Activated T-cell treated with anti-CD3 and anti-CD28 coated beads, Interleukin-2, amount 50 U/mL, for 72 hours (primary cell): ENCODE data around the gene PNLIP. TPM values are rescaled to one million over a fixed set of nuclear protein-coding genes. Genes with fewer than 3 reads are reported as not detected.

Source experiments
- ATAC-seq, 2 donors: fragments of 150-1000 bp; cut with Tn5 transposase; replicated peaks in 1 of 2; 2 replicates each; pipeline ENCODE4 v1.10.0; 2021; ENCODE audit warnings: moderate library complexity in 2 of 2, mild to moderate bottlenecking in 1 of 2
- DNase-seq, 2 donors: peaks; one replicate each; pipeline ENCODE4 v3.0.0; 2021 to 2022; ENCODE audit warnings: mixed read lengths in 1 of 2
- H3K27ac Mint-ChIP-seq: one replicate; pipeline ENCODE4 v1.8.0; 2022; ENCODE audit warnings: mild to moderate bottlenecking, moderate library complexity, mixed read lengths
- H3K27me3 Mint-ChIP-seq: one replicate; pipeline ENCODE4 v1.8.0; 2022; ENCODE audit warnings: low read depth, mixed read lengths
- H3K36me3 Mint-ChIP-seq, 2 donors: one replicate each; pipeline ENCODE4 v1.8.0; 2022; ENCODE audit warnings: mixed read lengths in 2 of 2, mild to moderate bottlenecking in 1 of 2; ENCODE audit not compliant: insufficient read depth in 2 of 2
- H3K4me1 Mint-ChIP-seq: one replicate; pipeline ENCODE4 v1.8.0; 2022; ENCODE audit warnings: low read depth, mixed read lengths
- H3K4me3 Mint-ChIP-seq, 2 donors: one replicate each; pipeline ENCODE4 v1.8.0; 2022; ENCODE audit warnings: mild to moderate bottlenecking in 2 of 2, mixed read lengths in 2 of 2, moderate library complexity in 2 of 2
- H3K9me3 Mint-ChIP-seq, 2 donors: one replicate each; pipeline ENCODE4 v1.8.0; 2022; ENCODE audit warnings: mixed read lengths in 2 of 2
- total RNA-seq, 2 donors: library from RNA; stranded (reverse); gene quantifications; one replicate each; pipeline ENCODE4 v1.2.3, GENCODE V29; 2022

The PNLIP gene
- total RNA-seq, 2 donors from 2014 or later = not detected

DNA sequence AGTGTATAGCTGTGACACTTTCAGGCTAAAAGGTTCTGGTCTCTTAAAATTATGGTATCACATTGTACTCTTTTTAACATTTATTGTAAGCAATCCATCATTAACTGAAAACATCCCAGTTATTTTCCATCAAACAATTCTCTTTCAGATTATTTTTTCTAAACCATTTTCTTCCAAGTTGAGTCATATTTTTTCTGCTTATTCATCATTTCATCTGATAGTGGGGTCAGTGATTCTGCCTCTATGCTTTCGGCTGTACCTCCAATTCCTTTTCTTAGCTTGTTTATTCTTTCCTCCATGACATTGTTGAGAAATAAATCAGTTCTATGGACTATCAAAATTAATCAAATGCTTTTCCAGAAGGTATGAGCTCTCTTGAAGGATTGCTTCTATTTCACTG lies 609 bp upstream of the PNLIP start:
- Mint-ChIP-seq H3K36me3 (peaks cover 0 to 3% of the 10 kb centered on the region in 2 donors), H3K9me3 (peaks cover under 1 to 5% of the 10 kb centered on the region in 2 donors), H3K27me3 (no peaks in the 10 kb centered on the region), H3K4me1 (no peaks in the 10 kb centered on the region), H3K27ac (no peak overlapping the region), H3K4me3 (no peak overlapping the region)
- DNase-seq (no peak), ATAC-seq (no peak)

DNA sequence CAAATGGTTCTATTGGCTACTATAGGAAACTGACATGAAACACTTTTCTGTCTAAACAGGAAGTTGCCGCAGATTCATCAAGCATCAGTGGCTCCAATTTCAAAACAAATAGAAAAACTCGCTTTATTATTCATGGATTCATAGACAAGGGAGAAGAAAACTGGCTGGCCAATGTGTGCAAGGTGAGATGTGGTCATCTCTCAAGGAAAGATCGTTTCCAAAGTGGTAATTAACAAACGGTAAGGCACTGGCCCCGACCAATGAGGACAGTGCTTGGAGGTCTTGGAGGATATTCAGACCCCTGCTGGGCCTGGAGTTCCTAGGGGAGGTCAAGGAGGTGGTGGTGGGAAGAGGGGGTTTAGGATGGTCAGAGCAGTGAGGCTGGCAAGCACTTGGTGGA lies 2.6 kb downstream of the PNLIP start:
- Mint-ChIP-seq H3K4me1 (no peaks in the 10 kb centered on the region), H3K9me3 (peaks cover 1 to 2% of the 10 kb centered on the region in 2 donors), H3K36me3 (no peaks in the 10 kb centered on the region), H3K4me3 (no peak overlapping the region), H3K27me3 (no peaks in the 10 kb centered on the region), H3K27ac (no peak overlapping the region)
- DNase-seq = no peak
- ATAC-seq = no peak

DNA sequence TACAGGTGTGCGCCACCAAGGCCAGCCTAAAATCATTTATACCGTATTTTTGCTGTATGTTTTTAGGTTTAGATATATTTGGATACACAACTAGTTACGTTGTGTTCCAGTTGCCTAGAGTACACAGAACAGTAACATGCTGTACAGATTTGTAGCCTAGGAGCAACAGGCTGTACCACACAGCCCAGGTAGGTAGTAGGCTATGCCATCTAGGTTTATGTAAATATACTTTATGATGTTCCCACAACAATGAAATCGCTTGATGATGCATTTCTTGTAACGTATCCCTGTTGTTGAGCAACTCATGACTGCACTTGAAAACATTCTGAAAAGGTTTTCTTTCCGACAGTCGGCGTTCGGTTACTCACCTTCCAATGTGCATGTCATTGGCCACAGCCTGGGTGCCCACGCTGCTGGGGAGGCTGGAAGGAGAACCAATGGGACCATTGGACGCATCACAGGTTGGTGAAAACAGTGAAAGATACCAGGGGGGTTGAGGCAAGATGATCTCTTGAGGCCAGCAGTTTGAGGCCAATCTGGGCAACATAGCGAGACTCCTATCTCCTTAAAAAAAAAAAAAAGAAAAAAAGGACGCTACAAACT lies 7.7 kb downstream of the PNLIP start:
- DNase-seq (no peak), ATAC-seq (no peak)
- no peaks in the 10 kb centered on the region for H3K36me3 Mint-ChIP-seq
- no peak overlapping the region for H3K4me3 Mint-ChIP-seq
- no peaks in the 10 kb centered on the region for H3K27me3 Mint-ChIP-seq
- H3K9me3 Mint-ChIP-seq = peaks cover 0 to 1% of the 10 kb centered on the region in 2 donors
- no peak overlapping the region for H3K27ac Mint-ChIP-seq
- H3K4me1 Mint-ChIP-seq = no peaks in the 10 kb centered on the region

DNA sequence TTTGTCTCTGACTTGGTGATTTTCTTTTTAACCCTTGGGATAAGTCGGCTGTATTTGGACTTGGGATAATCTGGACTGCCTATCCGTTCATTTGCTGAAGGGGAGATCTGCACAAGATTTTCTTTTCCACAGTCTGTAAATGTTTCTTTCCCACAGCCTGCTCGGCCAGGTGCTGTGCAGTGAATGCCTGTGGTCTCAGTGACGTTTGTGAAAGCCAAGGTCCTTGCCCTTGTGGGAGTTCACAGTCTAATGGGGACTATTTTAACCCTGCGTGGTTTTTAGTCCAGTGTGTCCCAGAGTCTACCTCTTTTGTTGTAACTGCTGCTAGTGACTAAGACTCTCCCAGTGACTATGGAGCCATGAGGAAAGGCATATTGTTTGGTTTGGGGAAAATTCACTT lies 8.9 kb downstream of the PNLIP start:
- H3K4me3 Mint-ChIP-seq = no peak overlapping the region
- DNase-seq = no peak

DNA sequence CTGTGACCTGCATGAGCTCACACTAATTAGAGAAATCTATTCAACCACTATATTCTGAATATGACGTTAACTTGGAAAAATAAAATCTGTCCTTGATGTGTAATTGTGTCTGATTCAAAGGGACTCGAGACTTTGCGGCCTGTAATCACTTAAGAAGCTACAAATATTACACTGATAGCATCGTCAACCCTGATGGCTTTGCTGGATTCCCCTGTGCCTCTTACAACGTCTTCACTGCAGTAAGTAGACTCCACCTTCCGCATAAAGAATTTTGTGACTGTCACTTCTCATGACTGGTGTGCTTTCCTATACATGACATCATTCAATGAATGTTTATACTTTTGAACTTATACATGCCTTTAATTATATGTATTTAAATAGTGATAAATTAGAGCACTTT lies 10.1 kb downstream of the PNLIP start:
- Mint-ChIP-seq H3K4me3 (no peak overlapping the region), H3K4me1 (no peaks in the 10 kb centered on the region), H3K27ac (no peak overlapping the region), H3K9me3 (peaks cover 0 to 1% of the 10 kb centered on the region in 2 donors), H3K27me3 (no peaks in the 10 kb centered on the region), H3K36me3 (no peaks in the 10 kb centered on the region)
- no peak for DNase-seq
- ATAC-seq = no peak

More for the DNA sequence above, 8.9 kb downstream of the PNLIP start:
- H3K36me3 Mint-ChIP-seq = no peaks in the 10 kb centered on the region
- no peaks in the 10 kb centered on the region for H3K4me1 Mint-ChIP-seq
- H3K9me3 Mint-ChIP-seq = peaks cover 0 to 1% of the 10 kb centered on the region in 2 donors
- no peak overlapping the region for H3K27ac Mint-ChIP-seq
- no peaks in the 10 kb centered on the region for H3K27me3 Mint-ChIP-seq
- no peak for ATAC-seq

DNA sequence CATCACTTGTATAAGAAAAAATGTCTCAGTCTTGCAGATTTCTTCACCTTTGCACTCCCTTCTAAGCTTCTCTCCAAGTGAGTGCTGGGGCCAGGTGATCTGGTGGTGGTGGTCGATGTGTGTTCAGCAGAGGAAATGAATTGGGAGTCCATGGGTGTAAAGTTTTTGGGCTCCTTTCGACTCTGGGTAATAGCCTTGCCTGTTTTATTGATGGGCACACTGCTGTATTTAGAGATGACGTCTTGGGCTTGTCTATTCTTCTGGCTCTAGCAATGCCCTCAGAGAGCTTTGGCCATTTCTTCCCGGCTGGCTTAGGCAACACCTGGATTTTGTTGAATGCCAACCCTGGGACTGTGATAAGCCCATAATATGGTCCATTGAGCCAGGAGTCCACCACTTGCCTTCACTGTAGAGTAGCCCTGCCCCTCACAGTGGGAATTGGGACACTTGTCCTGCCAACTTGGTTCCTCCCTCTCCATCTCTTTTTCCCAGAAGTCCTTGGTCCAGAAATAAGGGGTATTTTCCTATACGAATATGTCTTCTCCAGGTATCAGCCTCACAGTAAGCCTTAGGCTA lies 11.7 kb downstream of the PNLIP start:
- Mint-ChIP-seq H3K27ac (no peak overlapping the region), H3K9me3 (peaks cover 0 to 1% of the 10 kb centered on the region in 2 donors), H3K27me3 (no peaks in the 10 kb centered on the region), H3K36me3 (no peaks in the 10 kb centered on the region), H3K4me3 (no peak overlapping the region), H3K4me1 (no peaks in the 10 kb centered on the region)
- ATAC-seq (no peak), DNase-seq (no peak)

DNA sequence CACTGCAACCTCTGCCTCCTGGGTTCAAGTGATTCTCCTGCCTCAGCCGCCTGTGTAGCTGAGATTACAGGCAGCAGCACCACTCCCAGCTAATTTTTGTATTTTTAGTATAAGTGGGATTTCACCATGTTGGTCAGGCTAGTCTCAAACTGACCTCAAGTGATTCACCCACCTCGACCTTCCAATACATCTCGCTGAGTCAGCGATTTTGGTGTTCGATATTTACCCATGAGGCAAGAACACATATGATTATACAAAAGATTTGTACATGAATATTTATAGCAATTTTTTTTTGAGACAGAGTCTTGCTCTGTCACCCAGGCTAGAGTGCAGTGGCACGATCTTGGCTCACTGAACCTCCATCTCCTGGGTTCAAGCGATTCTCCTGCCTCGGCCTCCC lies 19.8 kb downstream of the PNLIP start:
- H3K4me3 Mint-ChIP-seq = no peak overlapping the region
- no peaks in the 10 kb centered on the region for H3K4me1 Mint-ChIP-seq
- H3K27ac Mint-ChIP-seq = no peak overlapping the region
- H3K9me3 Mint-ChIP-seq = peaks cover 0 to under 1% of the 10 kb centered on the region in 2 donors
- no peak for DNase-seq
- H3K36me3 Mint-ChIP-seq = no peaks in the 10 kb centered on the region
- no peak for ATAC-seq
- H3K27me3 Mint-ChIP-seq = no peaks in the 10 kb centered on the region

DNA sequence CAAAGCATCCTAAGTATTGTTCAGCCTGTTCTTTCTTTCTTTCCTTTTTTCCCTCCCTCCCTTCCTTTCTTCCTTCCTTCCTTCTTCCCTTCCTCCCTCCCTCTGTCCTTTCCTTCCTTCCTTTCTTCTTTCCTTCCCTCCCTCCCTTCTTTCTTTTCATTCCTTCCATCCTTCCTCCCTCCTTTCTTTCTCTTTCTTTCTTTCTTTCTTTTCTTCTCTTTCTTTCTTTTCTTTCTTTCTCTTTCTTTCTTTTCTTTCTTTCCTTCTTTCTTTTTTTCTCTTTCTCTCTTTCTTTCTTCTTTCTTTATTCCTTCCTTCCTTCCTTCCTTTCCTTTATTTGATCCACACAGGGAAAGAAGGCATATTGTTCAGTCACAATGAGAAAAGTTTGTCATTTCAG lies 21.2 kb downstream of the PNLIP start:
- no peaks in the 10 kb centered on the region for H3K4me1 Mint-ChIP-seq
- no peak overlapping the region for H3K4me3 Mint-ChIP-seq
- no peaks in the 10 kb centered on the region for H3K27me3 Mint-ChIP-seq
- peaks cover 0 to 2% of the 10 kb centered on the region in 2 donors for H3K9me3 Mint-ChIP-seq
- DNase-seq (no peak), ATAC-seq (no peak)
- H3K27ac Mint-ChIP-seq = peak overlapping the region; percentile 32
- H3K36me3 Mint-ChIP-seq = no peaks in the 10 kb centered on the region

DNA sequence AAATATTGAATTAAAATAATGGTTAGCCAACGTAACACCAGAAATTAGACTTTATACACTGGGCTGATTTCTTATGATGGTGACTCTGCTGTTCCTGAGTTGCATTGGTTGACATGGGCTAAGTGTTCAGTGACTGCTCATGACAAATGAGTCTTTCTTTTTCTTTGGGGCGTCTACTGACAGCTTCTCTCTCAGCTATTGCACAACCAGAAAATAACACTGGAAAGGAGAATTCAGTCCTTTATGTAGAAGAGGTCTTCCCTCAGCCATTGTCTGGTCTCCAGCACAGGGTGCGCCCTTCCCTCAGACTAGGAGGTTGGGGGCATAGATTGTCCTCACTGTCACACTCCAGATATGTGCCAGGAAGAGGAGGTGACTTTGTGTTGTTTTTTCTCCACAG lies 21.6 kb downstream of the PNLIP start:
- no peak overlapping the region for H3K27ac Mint-ChIP-seq
- H3K36me3 Mint-ChIP-seq = no peaks in the 10 kb centered on the region
- H3K4me3 Mint-ChIP-seq = no peak overlapping the region
- H3K27me3 Mint-ChIP-seq = no peaks in the 10 kb centered on the region
- ATAC-seq (no peak), DNase-seq (no peak)
- peaks cover 0 to 2% of the 10 kb centered on the region in 2 donors for H3K9me3 Mint-ChIP-seq
- H3K4me1 Mint-ChIP-seq = no peaks in the 10 kb centered on the region

DNA sequence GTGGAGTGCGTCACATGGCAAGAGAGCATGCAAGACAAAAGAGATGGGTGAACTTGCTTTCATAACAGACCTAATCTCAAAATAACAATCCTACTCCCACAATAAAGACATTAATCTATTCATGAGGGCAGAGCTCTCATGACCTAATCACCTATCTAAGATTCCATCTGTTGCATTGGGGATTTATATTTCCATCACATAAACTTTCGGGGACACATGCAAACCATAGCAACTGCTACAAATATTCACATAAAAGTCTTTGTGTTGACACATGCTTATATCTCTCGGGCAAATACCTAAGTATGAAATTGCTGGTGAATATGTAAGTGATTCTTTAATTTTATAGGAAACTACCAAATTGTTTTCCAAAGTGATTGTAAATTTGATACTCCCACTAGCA lies 29.1 kb downstream of the PNLIP start:
- no peak overlapping the region for H3K27ac Mint-ChIP-seq
- H3K36me3 Mint-ChIP-seq = peaks cover 0 to 1% of the 10 kb centered on the region in 2 donors
- ATAC-seq = no peak
- H3K4me1 Mint-ChIP-seq = no peaks in the 10 kb centered on the region
- H3K9me3 Mint-ChIP-seq = peaks cover 3 to 4% of the 10 kb centered on the region in 2 donors
- H3K4me3 Mint-ChIP-seq = no peak overlapping the region
- peaks cover 5% of the 10 kb centered on the region for H3K27me3 Mint-ChIP-seq
- DNase-seq = no peak

DNA sequence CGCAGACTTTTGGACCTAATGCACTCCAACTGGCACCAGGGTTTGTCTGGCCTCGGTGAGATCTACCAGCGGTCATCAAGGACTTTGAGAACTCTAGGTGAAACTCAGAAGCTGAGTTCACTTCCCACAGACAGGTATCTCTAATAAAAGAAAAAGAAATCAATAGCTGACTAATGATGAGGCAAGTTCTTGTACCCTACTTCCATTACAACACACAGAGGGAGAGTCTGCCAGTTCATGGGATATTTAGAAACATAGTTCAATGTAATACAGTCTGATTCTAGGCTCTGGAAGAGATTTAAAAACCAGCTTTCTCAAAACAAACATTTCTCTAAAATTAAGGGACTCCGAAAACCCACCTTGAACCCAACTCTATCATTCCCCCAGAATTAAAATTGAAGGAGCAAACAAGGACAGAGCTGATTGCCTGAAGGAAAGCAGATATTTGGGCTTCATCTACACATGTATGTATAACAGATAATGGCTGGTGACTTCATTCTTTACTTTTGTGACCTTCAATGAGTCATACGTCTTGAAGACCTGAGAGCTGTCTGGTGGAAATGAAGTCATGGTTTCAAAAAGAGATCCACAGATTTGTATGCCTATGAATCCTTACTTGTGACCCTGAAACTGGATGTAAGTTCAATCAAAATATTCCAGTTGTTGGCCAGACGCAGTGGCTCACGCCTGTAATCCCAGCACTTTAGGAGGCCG lies 42.3 kb downstream of the PNLIP start:
- Mint-ChIP-seq H3K27me3 (no peaks in the 10 kb centered on the region), H3K36me3 (no peaks in the 10 kb centered on the region), H3K4me3 (no peak overlapping the region), H3K27ac (no peak overlapping the region), H3K9me3 (peaks cover 0 to 2% of the 10 kb centered on the region in 2 donors), H3K4me1 (no peaks in the 10 kb centered on the region)
- no peak for DNase-seq
- no peak for ATAC-seq

DNA sequence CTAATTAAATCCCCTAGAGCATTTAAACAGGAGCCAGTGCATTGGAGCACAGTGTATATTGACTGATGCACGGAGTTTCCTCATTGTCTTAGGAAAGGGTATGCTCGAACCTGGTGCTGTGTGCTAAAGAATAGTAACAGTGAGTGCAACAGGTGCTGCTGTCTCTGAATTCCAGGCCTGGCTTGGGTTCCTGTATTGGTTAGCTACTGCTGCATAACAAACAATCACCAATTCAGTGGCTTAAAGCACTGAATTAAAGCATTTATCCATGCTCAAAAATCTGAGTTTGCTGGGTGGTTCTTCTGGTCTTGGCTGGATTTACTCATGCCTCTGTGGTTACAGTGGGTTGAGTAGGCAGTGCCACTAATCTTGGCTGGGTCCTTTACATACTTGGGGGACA lies 43.3 kb downstream of the PNLIP start:
- Mint-ChIP-seq H3K36me3 (no peaks in the 10 kb centered on the region), H3K27me3 (no peaks in the 10 kb centered on the region)
- no peak for ATAC-seq

DNA sequence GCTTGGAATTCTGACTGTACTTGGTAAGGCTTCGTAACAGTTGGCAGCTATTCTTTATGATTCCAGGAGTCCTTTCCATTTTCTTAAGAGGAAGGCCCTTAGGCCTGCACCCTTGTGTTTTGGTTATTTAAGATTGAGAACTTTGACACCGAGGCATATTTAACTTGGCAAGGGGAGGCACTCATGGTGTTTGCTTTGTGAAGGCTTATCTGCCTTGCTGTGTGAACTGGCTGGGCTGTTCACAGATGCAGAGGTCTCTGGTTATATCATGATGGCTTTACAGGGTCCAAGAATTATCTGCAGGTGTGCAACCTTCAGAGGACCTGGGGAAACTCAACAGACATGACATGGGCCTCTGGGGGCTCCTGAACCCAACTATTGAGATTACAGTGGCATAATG lies 44.2 kb downstream of the PNLIP start:
- no peak overlapping the region for H3K4me3 Mint-ChIP-seq
- H3K9me3 Mint-ChIP-seq = peaks cover 0 to 2% of the 10 kb centered on the region in 2 donors
- no peaks in the 10 kb centered on the region for H3K4me1 Mint-ChIP-seq
- H3K36me3 Mint-ChIP-seq = no peaks in the 10 kb centered on the region
- DNase-seq (no peak), ATAC-seq (no peak)
- H3K27me3 Mint-ChIP-seq = no peaks in the 10 kb centered on the region
- no peak overlapping the region for H3K27ac Mint-ChIP-seq

More for the DNA sequence above, 43.3 kb downstream of the PNLIP start:
- peaks cover 0 to 2% of the 10 kb centered on the region in 2 donors for H3K9me3 Mint-ChIP-seq
- no peak overlapping the region for H3K4me3 Mint-ChIP-seq
- no peak for DNase-seq
- H3K27ac Mint-ChIP-seq = no peak overlapping the region
- H3K4me1 Mint-ChIP-seq = no peaks in the 10 kb centered on the region
